Measurements from ENCODE around the gene TFF2.

Gene TFF2

DNA sequence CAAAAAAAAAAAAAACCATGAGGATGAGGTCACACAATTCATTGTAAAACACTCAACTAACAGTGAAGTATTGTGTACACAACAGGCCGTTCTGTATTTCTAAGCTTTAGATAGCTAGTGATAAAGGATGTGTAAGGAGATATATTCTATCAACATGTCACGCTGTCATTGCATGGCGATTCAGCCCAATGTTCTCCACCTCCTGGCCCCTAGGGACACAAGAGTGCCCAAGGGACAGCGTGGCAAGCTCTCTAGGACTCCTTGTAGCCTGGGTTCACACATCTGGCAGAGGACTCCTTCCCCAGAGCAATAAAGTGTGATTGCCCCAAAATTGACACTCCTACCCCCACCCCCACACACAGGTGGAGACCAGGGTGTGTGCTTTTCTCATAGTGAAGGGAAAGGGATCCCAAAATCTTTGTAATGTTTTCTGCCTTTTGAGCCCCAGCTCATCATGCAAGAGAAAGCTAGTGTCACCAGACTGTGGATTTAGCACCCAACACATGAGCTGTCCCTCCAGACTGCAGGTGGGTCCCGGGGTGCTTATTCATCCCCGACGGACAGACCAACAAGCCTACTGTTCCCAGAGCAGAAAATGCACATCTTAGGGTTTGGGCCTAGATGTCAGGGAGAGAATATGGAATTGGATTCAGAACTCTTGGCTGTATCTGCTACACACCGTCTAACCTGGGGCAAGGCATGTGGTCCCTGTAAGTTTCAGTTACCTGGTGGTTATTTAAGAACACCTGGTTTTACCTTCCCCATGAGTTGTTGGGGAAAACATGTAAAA, 33.6 kb upstream of the TFF2 start:
- in situ Hi-C loops (cut with HindIII; ENCODE audit: low sequenced_read_pairs) = no loop called here

DNA sequence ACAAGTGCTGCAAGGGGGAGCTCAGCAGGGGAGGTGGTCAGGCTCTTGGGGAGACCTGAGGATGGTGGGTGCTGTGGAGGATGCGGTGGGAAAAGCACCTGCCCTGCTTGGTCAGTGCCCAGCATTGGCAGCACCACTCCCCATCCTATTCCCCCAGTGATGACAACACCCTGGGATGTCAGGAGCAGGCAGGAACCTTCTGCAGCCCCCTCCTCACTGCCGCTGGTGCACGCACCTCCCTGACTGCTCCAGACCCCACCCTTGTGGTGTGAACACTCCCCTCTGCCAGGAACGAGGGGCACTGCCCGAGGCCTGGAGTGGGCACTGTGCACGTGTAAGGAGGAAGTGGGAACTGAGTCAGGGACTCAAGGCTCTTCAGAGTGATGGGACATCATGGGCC, 32.5 kb upstream of the TFF2 start:
- in situ Hi-C loops (cut with HindIII; ENCODE audit: low sequenced_read_pairs) = no loop called here

DNA sequence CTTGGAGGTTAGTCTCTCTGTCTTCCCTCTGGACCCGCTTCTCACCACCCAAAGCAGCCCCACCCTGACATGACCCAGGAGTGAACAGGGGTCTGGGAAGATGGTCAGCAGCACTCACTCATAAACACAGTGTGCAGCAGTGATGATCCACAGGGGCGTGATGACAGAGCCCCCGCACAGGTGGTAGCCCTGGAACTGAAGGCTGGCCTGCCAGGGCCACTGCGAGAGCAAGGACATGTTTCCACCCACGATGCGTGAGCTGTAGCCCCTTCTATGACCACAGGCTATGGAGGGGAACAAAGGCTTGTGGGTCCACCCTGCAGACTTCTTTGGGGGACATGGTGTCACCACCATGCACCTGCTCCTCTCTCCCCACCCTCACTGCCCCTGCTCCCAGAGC, 32.1 kb upstream of the TFF2 start:
- in situ Hi-C loops (cut with HindIII; ENCODE audit: low sequenced_read_pairs) = no loop called here

- in situ Hi-C loops (cut with HindIII; ENCODE audit: low sequenced_read_pairs) = no loop called here
These were observed 30.7 kb upstream of the TFF2 start for GRCh38 chr21:42381347-42381984.

GRCh38 chr21:42379426-42380215, 28.8 kb upstream of the TFF2 start:
- in situ Hi-C loops (cut with HindIII; ENCODE audit: low sequenced_read_pairs) = no loop called here

GRCh38 chr21:42378418-42378817, 27.6 kb upstream of the TFF2 start:
- in situ Hi-C loops (cut with HindIII; ENCODE audit: low sequenced_read_pairs) = no loop called here

- in situ Hi-C loops (cut with HindIII; ENCODE audit: low sequenced_read_pairs) = no loop called here
These were observed 27.2 kb upstream of the TFF2 start for GRCh38 chr21:42377951-42378340.

GRCh38 chr21:42377211-42377950, 26.6 kb upstream of the TFF2 start:
- in situ Hi-C loops (cut with HindIII; ENCODE audit: low sequenced_read_pairs) = no loop called here

GRCh38 chr21:42376338-42376982, 25.7 kb upstream of the TFF2 start:
- in situ Hi-C loops (cut with HindIII; ENCODE audit: low sequenced_read_pairs) = no loop called here

- in situ Hi-C loops (cut with HindIII; ENCODE audit: low sequenced_read_pairs) = no loop called here
These were observed 25.2 kb upstream of the TFF2 start for GRCh38 chr21:42375966-42376337.

DNA sequence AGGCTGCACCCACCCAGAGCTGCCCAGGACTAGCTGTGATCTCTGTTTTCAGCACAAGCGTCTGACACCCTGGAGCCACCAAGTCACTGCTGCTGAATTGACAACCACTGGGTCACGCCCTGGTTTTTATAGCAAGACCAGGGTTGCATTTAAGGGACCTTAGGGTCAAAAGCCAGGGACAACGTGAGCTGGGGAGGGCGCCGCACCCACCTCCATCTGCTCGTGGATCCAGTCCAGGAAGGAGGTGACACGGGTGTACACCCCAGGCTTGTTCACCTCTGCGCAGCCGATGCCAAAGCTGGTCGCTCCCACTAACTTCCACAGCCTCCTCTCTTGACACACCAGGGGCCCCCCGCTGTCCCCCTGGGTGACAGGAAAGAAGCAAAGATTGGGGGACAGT, 24.7 kb upstream of the TFF2 start:
- in situ Hi-C loops (cut with HindIII; ENCODE audit: low sequenced_read_pairs) = no loop called here

DNA sequence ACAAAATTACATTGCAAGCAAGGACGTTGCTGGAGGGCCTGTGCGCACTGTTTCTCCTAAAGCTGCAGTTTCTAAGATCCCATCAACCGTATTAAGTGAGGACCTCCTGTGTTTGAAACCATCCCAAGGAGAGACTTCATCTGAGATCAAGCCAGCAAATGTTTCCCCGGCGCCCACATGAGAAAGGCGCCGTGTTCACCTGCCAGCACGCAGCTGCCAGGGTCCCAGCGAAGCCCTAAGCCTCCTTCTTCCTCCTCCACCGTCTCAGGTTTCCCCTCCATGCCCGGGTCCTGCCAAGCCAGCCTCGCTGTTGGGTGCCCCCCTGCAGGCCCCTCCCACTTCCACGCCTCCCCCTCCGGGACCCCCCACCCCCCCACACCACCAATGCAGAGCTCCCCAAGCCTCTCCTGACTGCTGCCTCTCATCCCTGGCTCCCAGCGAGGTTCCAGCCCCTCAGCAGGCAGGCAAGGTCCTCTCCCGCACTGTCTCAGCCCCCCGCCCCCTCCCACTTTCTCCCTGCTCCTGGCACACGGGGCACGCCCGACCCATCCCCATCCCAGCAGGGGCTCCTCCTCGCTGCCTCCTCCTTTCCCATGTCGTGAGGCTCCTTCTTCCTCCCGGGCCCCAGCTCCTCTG, 24.2 kb upstream of the TFF2 start:
- in situ Hi-C loops (cut with HindIII; ENCODE audit: low sequenced_read_pairs) = no loop called here

GRCh38 chr21:42374457-42374856, 23.7 kb upstream of the TFF2 start:
- in situ Hi-C loops (cut with HindIII; ENCODE audit: low sequenced_read_pairs) = no loop called here

- in situ Hi-C loops (cut with HindIII; ENCODE audit: low sequenced_read_pairs) = no loop called here
These were observed 23.2 kb upstream of the TFF2 start for GRCh38 chr21:42373908-42374455.

GRCh38 chr21:42373196-42373907, 22.6 kb upstream of the TFF2 start:
- in situ Hi-C loops (cut with HindIII; ENCODE audit: low sequenced_read_pairs) = no loop called here

DNA sequence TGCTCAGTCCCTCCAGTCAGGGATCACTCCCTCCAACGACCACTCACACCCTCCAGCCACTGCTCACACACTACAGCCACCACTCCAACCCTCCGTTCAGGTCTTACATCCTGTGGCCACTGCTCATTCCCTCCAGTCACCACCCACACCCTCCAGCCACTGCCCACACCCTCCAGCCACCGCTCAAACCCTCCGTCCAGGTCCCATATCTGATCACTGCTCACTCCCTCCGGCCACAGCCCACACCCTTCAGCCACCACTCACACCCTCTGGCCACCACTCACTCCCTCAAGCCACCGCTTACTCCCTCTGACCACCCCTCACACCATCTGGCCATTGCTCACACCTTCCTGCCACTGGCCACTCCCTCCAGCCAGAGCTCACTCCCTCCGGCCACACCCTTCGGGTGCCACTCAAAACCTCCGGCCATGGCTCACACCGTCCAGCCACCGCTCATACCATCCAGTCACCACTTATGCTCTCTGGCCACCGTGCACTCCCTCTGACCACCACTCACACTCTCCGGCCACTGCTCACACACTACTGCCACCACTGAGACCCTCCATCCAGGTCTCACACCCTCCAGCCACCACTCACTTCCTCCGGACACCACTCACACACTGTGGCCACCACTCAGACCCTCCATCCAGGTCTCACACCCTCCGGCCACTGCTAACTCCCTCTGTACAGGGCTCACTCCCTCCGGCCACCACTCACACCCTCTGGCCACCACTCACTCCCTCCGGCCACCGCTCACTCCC, 20.3 kb upstream of the TFF2 start:
- in situ Hi-C loops (cut with HindIII; ENCODE audit: low sequenced_read_pairs) = no loop called here

DNA sequence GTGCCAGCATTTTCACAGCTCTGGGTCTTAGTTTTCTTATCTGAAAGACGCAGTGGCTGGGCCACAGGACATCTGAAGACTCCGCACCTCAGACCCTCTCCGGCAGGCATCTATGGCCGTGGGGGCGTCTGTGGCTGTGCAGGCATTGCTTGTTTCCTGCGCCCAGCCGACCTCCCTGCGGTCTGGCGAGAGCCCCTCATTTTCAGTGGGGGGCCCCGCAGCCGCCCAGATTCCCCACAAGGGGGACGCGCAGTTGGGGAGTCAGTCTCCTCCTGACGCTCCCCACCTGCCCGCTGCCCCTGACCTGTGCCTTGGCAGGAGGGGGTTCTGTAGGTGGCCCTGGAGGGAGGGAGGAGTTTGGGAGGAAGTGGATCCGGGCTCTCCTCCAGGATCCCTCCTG, 19.0 kb upstream of the TFF2 start:
- in situ Hi-C loops (cut with HindIII; ENCODE audit: low sequenced_read_pairs) = no loop called here

DNA sequence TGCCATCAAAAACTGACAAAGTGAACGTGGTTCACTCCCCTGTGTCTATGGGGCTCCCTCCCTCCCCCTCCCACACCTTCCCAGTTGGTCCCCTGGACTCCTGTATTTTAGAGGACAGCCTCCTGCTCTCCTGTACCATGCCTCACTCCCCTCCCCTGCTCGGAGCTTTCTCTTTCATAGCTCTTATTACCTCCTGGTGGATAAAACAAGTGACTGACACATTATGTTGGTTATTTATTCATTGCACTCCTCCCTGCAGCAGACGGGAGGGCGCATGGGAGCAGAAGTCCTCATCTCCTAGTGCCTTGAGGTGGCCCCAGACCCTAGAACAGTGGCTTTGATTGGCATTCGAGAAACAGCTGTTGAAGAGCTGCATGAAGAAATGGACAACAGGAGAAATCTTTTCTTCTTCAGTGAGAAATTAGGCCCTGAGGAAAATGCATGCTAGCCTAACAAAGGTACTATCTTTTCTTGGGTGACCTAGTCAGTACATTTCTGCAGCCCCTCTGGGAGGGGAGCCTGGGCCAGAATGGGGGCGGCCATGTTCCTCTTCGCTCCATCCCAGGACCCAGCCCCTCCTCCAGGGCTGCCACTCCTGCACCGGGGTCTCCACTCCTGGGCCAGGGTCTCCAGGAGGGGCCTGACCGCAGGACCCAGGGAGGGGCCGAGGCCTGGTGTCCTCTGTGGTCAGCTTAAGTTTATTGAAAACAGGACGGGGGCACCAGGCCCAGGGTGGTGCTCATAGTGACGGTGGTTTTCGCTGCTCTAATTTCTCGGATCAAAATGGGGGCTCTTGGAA, 16.8 kb upstream of the TFF2 start:
- in situ Hi-C loops (cut with HindIII; ENCODE audit: low sequenced_read_pairs) = no loop called here

Measured in DLD1 (cell line).